ENCODE measurements around the gene FBXL7.

The FBXL7 gene

GRCh38 chr5:15674716-15675115 is 174.7 kb downstream of the FBXL7 start:
- no peak for DNase-seq (ENCODE audit: low read depth)

GRCh38 chr5:15676591-15676990 is 176.6 kb downstream of the FBXL7 start:
- no peak for DNase-seq (ENCODE audit: low read depth)

GRCh38 chr5:15679161-15679560 is 179.2 kb downstream of the FBXL7 start:
- no peak for DNase-seq (ENCODE audit: low read depth)

DNA sequence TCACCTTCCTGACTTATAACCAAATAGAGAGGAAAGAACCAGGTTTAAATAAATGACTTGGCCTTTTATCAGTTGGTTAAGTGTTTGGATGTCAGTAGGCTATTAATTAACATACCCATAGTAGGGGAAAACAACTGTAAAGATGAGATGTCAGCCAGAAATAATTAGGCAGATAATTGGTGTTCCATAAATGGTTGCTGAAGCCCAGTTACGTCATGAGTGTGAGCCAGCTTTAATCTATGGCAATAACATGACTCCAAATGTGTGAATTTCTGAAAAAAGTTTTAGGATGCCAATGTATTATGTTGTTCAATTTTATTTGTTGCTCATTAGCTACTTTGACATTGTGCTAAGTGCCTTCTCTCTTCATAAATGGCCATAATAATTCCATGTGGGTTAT is 180.5 kb downstream of the FBXL7 start:
- no peak for DNase-seq (ENCODE audit: low read depth)

- DNase-seq (ENCODE audit: low read depth): no peak
Measured at GRCh38 chr5:15682122-15682521, 182.1 kb downstream of the FBXL7 start.

DNA sequence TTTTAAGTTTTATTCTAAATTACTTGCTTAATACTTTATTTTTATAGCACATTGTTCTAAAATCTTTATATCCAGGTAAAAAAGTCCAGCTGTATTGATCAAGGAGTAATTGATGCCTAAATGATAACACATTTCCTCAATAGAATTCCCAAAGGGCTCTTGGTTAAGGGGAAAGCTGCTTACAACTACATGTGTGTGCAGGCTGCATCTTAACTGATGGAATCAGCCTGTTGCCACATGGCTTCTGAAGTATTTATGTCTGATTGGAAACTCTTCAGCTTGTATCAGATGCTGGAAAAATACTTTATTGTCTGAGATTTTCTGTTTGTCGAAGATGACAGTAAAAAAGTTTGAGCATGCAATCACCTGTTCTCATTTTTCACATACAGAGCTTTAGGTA is 182.6 kb downstream of the FBXL7 start:
- no peak for DNase-seq (ENCODE audit: low read depth)

GRCh38 chr5:15683332-15683731 is 183.4 kb downstream of the FBXL7 start:
- no peak for DNase-seq (ENCODE audit: low read depth)

GRCh38 chr5:15687401-15687800 is 187.4 kb downstream of the FBXL7 start:
- DNase-seq (ENCODE audit: low read depth): no peak

GRCh38 chr5:15689836-15690235 is 189.9 kb downstream of the FBXL7 start:
- DNase-seq (ENCODE audit: low read depth): no peak

DNA sequence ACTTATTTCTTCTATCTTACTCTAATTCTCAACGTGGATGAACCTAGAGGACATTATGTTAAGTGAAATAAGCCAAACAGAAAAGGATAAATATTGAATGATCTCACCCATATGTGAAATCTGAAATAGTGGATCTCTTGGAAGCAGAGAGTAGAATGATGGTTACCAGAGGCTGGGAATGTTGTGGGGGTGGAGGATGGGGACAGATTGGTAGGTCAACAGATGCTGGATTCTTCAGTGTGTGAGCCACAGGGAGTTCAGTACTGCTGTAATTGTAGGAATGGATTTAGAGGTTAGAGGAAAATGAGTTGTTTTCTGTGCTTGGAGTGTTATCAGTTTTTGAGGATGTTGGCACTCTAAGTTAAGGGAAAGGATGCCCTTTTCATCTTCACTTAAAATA is 190.6 kb downstream of the FBXL7 start:
- DNase-seq (ENCODE audit: low read depth): no peak

GRCh38 chr5:15691521-15691920 is 191.5 kb downstream of the FBXL7 start:
- no peak for DNase-seq (ENCODE audit: low read depth)

GRCh38 chr5:15692706-15693381 is 192.9 kb downstream of the FBXL7 start:
- no peak for DNase-seq (ENCODE audit: low read depth)

GRCh38 chr5:15693382-15693728 is 193.4 kb downstream of the FBXL7 start:
- no peak for DNase-seq (ENCODE audit: low read depth)

- DNase-seq (ENCODE audit: low read depth): no peak
Measured at GRCh38 chr5:15693933-15694332, 194.0 kb downstream of the FBXL7 start.

DNA sequence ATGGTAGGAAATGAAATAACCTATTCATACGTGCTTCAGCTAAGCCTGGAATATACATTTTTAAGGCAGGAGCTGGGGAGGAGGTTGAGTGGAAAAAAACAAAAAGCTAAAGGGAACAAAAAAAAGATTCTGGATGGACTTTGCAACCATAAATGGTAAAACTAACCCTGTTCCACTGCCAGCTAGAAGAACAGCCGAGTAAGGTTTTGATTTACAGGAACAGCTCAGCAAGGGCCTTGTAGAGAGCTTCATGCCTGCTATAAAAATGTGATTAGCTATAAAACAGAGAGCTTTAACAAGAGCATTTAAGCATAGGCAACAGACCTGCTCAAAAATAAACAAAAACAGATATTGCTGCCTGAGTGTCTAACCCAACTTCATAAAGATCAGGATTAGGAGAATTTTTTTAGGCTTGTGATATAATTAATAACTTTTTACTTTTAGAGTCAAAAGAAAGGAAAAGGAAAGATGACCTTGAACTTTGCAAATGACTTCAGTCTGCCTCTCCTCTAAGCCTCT is 194.8 kb downstream of the FBXL7 start:
- DNase-seq (ENCODE audit: low read depth): no peak

GRCh38 chr5:15695215-15695731 is 195.3 kb downstream of the FBXL7 start:
- DNase-seq (ENCODE audit: low read depth): no peak

DNA sequence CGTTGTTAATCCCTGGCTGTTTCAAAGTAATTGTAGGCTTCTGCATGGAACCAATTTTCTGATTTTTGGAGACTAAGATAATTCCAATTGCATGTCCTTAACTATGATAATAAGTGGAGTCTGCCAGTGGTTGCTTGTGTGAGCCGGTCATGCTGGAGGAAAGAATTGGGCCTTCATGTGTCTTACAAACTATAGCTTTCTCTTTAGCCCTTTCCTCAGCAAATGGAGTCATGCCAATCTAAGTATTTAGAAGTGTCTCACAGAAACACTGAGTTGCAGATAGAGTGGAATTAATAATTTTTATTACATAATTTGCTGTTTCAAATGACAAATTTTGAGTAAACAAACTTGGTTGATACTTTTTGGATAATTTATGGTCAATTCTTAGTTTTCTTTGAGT is 200.4 kb downstream of the FBXL7 start:
- DNase-seq (ENCODE audit: low read depth): no peak

GRCh38 chr5:15702102-15702501 is 202.1 kb downstream of the FBXL7 start:
- no peak for DNase-seq (ENCODE audit: low read depth)

DNA sequence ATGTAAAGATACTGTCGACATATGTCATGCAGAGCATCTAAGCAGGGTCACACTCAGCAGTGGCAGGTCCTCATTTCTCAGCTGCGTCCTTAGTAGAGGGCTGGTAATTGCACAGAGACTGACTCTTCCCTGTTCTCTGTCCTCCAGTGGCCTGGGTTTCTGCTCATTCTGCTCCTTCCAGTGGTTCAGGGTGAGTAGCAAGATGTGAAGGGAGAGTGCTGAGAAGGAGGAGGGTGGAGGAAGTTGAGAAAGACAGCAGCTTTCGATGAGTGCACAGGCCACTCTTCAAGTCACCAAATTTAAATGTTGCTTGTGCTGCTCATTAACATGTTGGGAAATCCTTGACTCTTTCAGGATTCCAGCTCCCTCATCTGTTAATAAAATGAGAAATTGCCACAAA is 203.9 kb downstream of the FBXL7 start:
- DNase-seq (ENCODE audit: low read depth): no peak

DNA sequence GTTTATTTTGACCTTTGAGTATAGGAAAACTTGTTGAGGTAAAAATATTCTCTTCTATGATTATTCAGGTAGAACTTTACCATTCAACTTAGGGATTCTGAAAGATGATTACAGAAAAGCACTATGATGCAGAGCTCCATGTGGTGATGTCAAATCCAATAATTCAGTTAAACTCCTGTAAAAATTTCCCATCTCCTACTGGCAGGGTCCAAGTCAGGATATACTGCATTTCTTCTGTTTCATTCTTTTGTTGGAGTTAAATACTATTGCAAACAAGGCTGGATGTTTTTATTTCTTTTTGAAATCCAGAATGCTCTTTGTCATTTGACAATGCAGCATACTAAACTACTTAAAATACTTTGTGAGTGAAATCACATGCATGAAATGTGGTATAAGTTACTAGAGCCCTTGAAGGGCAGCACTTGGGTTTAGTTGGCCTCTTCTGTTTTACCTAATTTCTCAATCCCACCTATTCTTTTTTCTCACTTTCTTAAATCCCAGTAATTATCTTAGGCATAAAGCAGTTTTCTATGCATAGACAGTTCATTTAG is 204.5 kb downstream of the FBXL7 start:
- no peak for DNase-seq (ENCODE audit: low read depth)

GRCh38 chr5:15707631-15708030 is 207.7 kb downstream of the FBXL7 start:
- DNase-seq (ENCODE audit: low read depth): no peak

GRCh38 chr5:15711892-15712291 is 211.9 kb downstream of the FBXL7 start:
- DNase-seq (ENCODE audit: low read depth): no peak

DNA sequence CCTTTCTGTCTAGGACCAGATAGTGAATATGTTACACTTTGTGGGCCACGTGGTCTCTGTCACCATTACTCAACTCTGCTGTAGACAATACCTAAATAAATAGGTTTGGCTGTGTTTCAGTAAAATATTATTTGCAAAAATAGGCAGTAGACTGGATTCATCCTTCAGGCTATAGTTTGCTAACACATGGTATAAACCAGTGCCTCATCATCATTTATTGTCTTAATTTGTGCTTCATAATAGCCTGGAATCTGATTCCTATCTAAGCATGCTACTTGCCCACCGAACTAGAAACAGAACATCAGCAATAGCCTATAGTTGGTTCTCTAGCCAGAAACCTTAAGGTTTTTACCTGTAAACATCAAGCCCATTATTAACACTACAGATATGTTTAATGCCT is 215.6 kb downstream of the FBXL7 start:
- DNase-seq (ENCODE audit: low read depth): no peak

DNA sequence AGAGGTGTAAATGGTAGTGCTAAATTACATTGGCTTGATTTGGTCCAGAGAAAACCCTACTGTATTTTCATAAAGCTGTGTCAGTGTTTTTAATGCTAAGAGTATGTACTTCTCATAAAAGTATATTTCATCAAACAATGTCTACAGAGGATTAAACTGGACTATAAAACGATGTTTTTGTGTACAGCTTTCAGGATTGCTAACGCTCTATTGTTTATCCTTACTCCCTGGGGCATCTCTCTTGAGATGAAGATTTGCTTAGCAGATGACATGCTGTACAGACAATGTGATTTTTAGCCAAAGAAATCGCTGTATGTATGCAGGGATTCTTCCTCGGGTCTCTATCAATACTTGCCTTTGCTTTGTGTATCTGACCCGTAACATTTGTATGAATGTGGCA is 216.0 kb downstream of the FBXL7 start:
- no peak for DNase-seq (ENCODE audit: low read depth)
